Measurements from ENCODE around the gene AQP6.

DNA sequence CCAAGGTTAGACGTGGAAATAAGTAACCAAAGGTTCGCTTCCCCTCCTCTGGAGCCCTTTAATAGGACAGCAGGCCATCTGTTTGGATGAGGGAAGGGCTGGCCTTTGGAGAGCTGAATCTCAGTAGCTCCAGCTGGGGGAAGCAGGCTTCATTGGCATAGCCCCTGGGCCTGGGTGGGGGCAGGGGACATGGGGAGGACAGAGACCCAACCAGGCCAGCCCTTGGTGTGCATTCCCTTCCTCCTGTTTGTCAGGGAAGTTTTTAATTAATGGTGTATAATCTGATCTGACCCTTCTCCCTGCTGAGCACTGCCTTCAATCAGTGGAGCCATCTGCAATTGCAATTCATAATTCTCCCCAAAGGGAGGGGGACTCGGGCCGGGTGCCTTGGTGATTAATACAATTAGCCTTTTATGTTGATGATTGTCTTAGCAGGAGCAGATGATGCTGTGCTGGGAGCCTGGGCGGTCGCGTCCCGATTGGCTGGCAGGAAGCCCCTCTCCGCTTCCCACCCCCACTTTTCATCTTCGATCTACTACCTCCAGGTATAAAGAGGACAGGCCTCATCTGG lies 6.4 kb downstream of the AQP6 start:
- TF ChIP-seq, protein P1, sequence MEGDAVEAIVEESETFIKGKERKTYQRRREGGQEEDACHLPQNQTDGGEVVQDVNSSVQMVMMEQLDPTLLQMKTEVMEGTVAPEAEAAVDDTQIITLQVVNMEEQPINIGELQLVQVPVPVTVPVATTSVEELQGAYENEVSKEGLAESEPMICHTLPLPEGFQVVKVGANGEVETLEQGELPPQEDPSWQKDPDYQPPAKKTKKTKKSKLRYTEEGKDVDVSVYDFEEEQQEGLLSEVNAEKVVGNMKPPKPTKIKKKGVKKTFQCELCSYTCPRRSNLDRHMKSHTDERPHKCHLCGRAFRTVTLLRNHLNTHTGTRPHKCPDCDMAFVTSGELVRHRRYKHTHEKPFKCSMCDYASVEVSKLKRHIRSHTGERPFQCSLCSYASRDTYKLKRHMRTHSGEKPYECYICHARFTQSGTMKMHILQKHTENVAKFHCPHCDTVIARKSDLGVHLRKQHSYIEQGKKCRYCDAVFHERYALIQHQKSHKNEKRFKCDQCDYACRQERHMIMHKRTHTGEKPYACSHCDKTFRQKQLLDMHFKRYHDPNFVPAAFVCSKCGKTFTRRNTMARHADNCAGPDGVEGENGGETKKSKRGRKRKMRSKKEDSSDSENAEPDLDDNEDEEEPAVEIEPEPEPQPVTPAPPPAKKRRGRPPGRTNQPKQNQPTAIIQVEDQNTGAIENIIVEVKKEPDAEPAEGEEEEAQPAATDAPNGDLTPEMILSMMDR (conservative IDR thresholded peaks at IDR 0.05): no peak
- no peak for TF ChIP-seq EZH2 (IDR thresholded peaks at IDR 0.05; ENCODE audit: low read depth)
